ENCODE results near the gene GLI1.

- TF ChIP-seq GATA3 (IDR thresholded peaks at IDR 0.05; ENCODE audit: low read depth, low read length) (no peak), GATA2 (IDR thresholded peaks at IDR 0.05; ENCODE audit: low read depth, low read length) (no peak)
Measured at GRCh38 chr12:57471661-57472060, 12.1 kb downstream of the GLI1 start.
